Testis (tissue), 3 donors: ENCODE measurements around the gene HLA-DOB. TPM values are rescaled to one million over a fixed set of nuclear protein-coding genes. Genes with fewer than 3 reads are reported as not detected.

Experiments
- DNase-seq: peaks from one replicate; pipeline ENCODE4 v3.0.0-alpha.2; 2019
- H3K27ac ChIP-seq, 2 donors: fragments of 200-600 bp; sonication (generic); one replicate each; pipeline ENCODE4 v1.5.1; 2019
- H3K27me3 ChIP-seq: fragments of 200-600 bp; sonication (generic); one replicate; pipeline ENCODE4 v1.5.1; 2019
- H3K36me3 ChIP-seq: fragments of 200-600 bp; sonication (generic); one replicate; pipeline ENCODE4 v1.5.1; 2017; ENCODE audit warnings: low read depth; ENCODE audit errors: missing control alignments
- H3K4me1 ChIP-seq: fragments of 200-600 bp; sonication (generic); one replicate; pipeline ENCODE4 v1.5.1; 2019
- H3K4me3 ChIP-seq, 2 donors: fragments of 200-600 bp; sonication (generic); one replicate each; pipeline ENCODE4 v1.5.1; 2017 to 2019
- H3K9me3 ChIP-seq: fragments of 200-600 bp; sonication (generic); one replicate; pipeline ENCODE4 v1.5.1; 2017
- CTCF ChIP-seq, 3 experiments: fragments of 450-650 bp in 2 of 3; fragments of 200-600 bp in 1 of 3; sonication (generic) in 1 of 3; IDR thresholded peaks; one replicate each; pipeline ENCODE4 v1.5.1; 2016 to 2019; ENCODE audit warnings: antibody characterized with exemption in 3 of 3, mild to moderate bottlenecking in 2 of 3, moderate library complexity in 1 of 3
- POLR2A ChIP-seq: fragments of 450-650 bp; IDR thresholded peaks from one replicate; pipeline ENCODE4 v1.6.1; 2017; ENCODE audit warnings: antibody characterized with exemption, mild to moderate bottlenecking, moderate library complexity
- WGBS, 2 donors: methylation state at CpG; one replicate each; pipeline ENCODE4 v1.1.5; 2018; 5-methylcytosine and 5-hydroxymethylcytosine counted together
- intact Hi-C: fragments of 100-400 bp; cut with DNase I; formaldehyde crosslinking; loops from one replicate; pipeline ENCODE4 v1.15.1; 2023; ENCODE audit warnings: low total_unique reads
- polyA plus RNA-seq: library from polyadenylated mRNA; stranded (reverse); fragments of 350-450 nt; fragmentation: Illumina TruSeq; extraction: RNeasy Lipid Tissue Mini Kit (QIAGEN cat#74804); gene quantifications from one replicate; pipeline ENCODE4 v1.2.3, GENCODE V29; 2014; ENCODE audit warnings: low read depth, low replicate concordance; ENCODE audit not compliant: insufficient read depth
- total RNA-seq, 2 donors: library from RNA; depleted of rRNA; stranded (reverse); fragments of >200 nt; gene quantifications; one replicate each; pipeline ENCODE4 v1.2.3, GENCODE V29; 2016

Gene HLA-DOB
- total and polyA plus RNA-seq, 3 donors from 2014 or later: 0.31 to 2.3 (median 1.3) TPM

GRCh38 chr6:32796848-32797776 lies 19.7 kb downstream of the HLA-DOB start:
- H3K27ac ChIP-seq: no peak overlapping the region
- 9 to 11% methylated on average over 30 of the region's 30 CpGs for WGBS, 2 donors
- H3K4me1 ChIP-seq: no peaks in the 10 kb centered on the region
- H3K4me3 ChIP-seq: no peak overlapping the region
- intact Hi-C loops: loop anchor here (10.0 kb wide), 1 partner anchor 382 kb away; no protein-coding TSS in a partner anchor
- TF ChIP-seq POLR2A (no peak), CTCF (IDR thresholded peaks at IDR 0.05) (peak; percentile 95 to 98 (median 96))
- no peaks in the 10 kb centered on the region for H3K9me3 ChIP-seq
- H3K36me3 ChIP-seq: no peaks in the 10 kb centered on the region
- H3K27me3 ChIP-seq: no peaks in the 10 kb centered on the region
- peak; percentile 92 for DNase-seq

- no peak for DNase-seq
- TF ChIP-seq POLR2A (no peak), CTCF (IDR thresholded peaks at IDR 0.05) (no peak)
- no peak overlapping the region for H3K27ac ChIP-seq
- no peaks in the 10 kb centered on the region for H3K27me3 ChIP-seq
- intact Hi-C loops: loop anchor here (10.0 kb wide), 1 partner anchor 380 kb away; no protein-coding TSS in a partner anchor
- H3K9me3 ChIP-seq: no peaks in the 10 kb centered on the region
- H3K4me1 ChIP-seq: no peaks in the 10 kb centered on the region
- H3K36me3 ChIP-seq: no peaks in the 10 kb centered on the region
- H3K4me3 ChIP-seq: no peak overlapping the region
- WGBS, 2 donors: 74 to 87% methylated on average over 2 of the region's 2 CpGs
These were observed 22.3 kb downstream of the HLA-DOB start for GRCh38 chr6:32794510-32794909.

- 61% methylated on average over 3 of the region's 3 CpGs for WGBS, 2 donors
- Histone ChIP-seq H3K36me3 (no peaks in the 10 kb centered on the region), H3K27me3 (no peaks in the 10 kb centered on the region), H3K9me3 (no peaks in the 10 kb centered on the region), H3K4me3 (no peak overlapping the region), H3K27ac (no peak overlapping the region), H3K4me1 (no peaks in the 10 kb centered on the region)
- intact Hi-C loops: loop anchor here (10.0 kb wide), 1 partner anchor 378 kb away; no protein-coding TSS in a partner anchor
- TF ChIP-seq POLR2A (no peak), CTCF (IDR thresholded peaks at IDR 0.05) (no peak)
- DNase-seq: no peak
These were observed 23.8 kb downstream of the HLA-DOB start for GRCh38 chr6:32792901-32793435.

- Histone ChIP-seq H3K4me3 (no peak overlapping the region), H3K9me3 (no peaks in the 10 kb centered on the region), H3K27ac (no peak overlapping the region), H3K4me1 (no peaks in the 10 kb centered on the region), H3K36me3 (no peaks in the 10 kb centered on the region), H3K27me3 (no peaks in the 10 kb centered on the region)
- TF ChIP-seq CTCF (IDR thresholded peaks at IDR 0.05) (no peak), POLR2A (no peak)
- peak; percentile 44 for DNase-seq
- 50 to 63% methylated on average over 2 of the region's 2 CpGs for WGBS, 2 donors
- intact Hi-C loops: loop anchor here (10.0 kb wide), 1 partner anchor 376 kb away; no protein-coding TSS in a partner anchor
These were observed 26.5 kb downstream of the HLA-DOB start for GRCh38 chr6:32790306-32790705.
